K562 (cell line): ENCODE results near the gene LBH. TPM values are rescaled to one million over a fixed set of nuclear protein-coding genes. Genes with fewer than 3 reads are reported as not detected.
A peak's percentile ranks its signal among the peaks of the same experiment; 100 is the strongest.

Experiments
- CHD1 ChIP-seq: fragments of 200-600 bp; sonication (generic); IDR thresholded peaks from one replicate; pipeline ENCODE4 v1.6.1; 2012; ENCODE audit warnings: mild to moderate bottlenecking, moderate library complexity, low read length, inconsistent platforms
- CHD4 ChIP-seq: fragments of 200-600 bp; sonication (generic); IDR thresholded peaks from 3 replicates; pipeline ENCODE4 v1.6.1; 2012; ENCODE audit warnings: low read depth, mild to moderate bottlenecking, mixed read lengths, low read length, inconsistent platforms; ENCODE audit not compliant: insufficient read depth, insufficient replicate concordance, poor library complexity, severe bottlenecking
- FOSL1 ChIP-seq: fragments of 200-800 bp; sonication (Bioruptor generic); conservative IDR thresholded peaks from 2 replicates; pipeline ENCODE4 v1.6.1; 2016; ENCODE audit warnings: missing genetic modification characterization, missing compliant biosample characterization
- JUND ChIP-seq, 2 experiments: IDR thresholded peaks; 2 replicates in 1 of 2; 3 replicates in 1 of 2; pipeline ENCODE4 v1.6.1; 2011; ENCODE audit warnings: borderline replicate concordance in 2 of 2, low read depth in 2 of 2, low read length in 2 of 2, improper control_type of control experiment in 1 of 2, missing biosample characterization in 1 of 2, missing genetic modification characterization in 1 of 2, missing genetic modification reagents in 1 of 2
- KDM2B ChIP-seq: fragments of 250-450 bp; sonication (Bioruptor Pico); IDR thresholded peaks from 2 replicates; pipeline ENCODE4 v1.8.0; 2021; ENCODE audit warnings: mild to moderate bottlenecking, moderate library complexity
- LEF1 ChIP-seq: fragments of 450-650 bp; IDR thresholded peaks from 2 replicates; pipeline ENCODE4 v1.6.1; 2016; ENCODE audit warnings: mild to moderate bottlenecking
- MTA3 ChIP-seq: fragments of 450-650 bp; formaldehyde crosslinking; IDR thresholded peaks from 2 replicates; pipeline ENCODE4 v1.6.1; 2017; ENCODE audit warnings: mild to moderate bottlenecking, borderline replicate concordance
- NFIX ChIP-seq: fragments of 250-450 bp; sonication (Bioruptor Pico); IDR thresholded peaks from 2 replicates; pipeline ENCODE4 v1.4.0; 2020; ENCODE audit warnings: low read depth, mild to moderate bottlenecking, moderate library complexity
- POLR2B ChIP-seq: fragments of 450-650 bp; IDR thresholded peaks from 2 replicates; pipeline ENCODE4 v1.6.1; 2018; ENCODE audit warnings: low read depth; ENCODE audit not compliant: partially characterized antibody
- STAG1 ChIP-seq: sonication (generic); formaldehyde crosslinking; IDR thresholded peaks from 2 replicates; pipeline ENCODE4 v1.5.0; 2020; ENCODE audit warnings: missing genetic modification reagents, borderline replicate concordance
- TBP ChIP-seq: optimal IDR thresholded peaks from 2 replicates; pipeline ENCODE3; 2011; ENCODE audit warnings: low read depth, low read length, improper control_type of control experiment
- polyA plus RNA-seq, 8 experiments: library from polyadenylated mRNA; depleted of rRNA in 4 of 8; stranded (reverse) in 5 of 8; unstranded in 3 of 8; fragments of >200 nt; fragmentation: Nextera tagmentation in 2 of 8; fragmentation: Illumina TruSeq in 1 of 8; extraction: Ambion mirVana in 2 of 8; extraction: Trizol in 1 of 8; gene quantifications; 2 replicates each; pipeline versions ENCODE4 v1.2.1 to v1.2.3, GENCODE V29; 2011 to 2014; ENCODE audit warnings: inconsistent platforms in 1 of 8, missing spikeins in 1 of 8
- total RNA-seq, 7 experiments: library from RNA; depleted of rRNA in 6 of 7; stranded (reverse); fragments of >200 nt in 6 of 7; fragmentation: Illumina TruSeq in 2 of 7; extraction: Trizol in 2 of 7; gene quantifications; 2 replicates each; pipeline versions ENCODE4 v1.2.1 to v1.2.3, GENCODE V29; 2011 to 2021; ENCODE audit warnings: low replicate concordance in 1 of 7
- TF ChIP-seq, protein P1 (sequence below), 2 experiments: fragments of 450-650 bp; formaldehyde crosslinking in 1 of 2; IDR thresholded peaks; 2 replicates each; pipeline versions ENCODE4 v1.4.0 to v1.6.1; 2014 to 2020; ENCODE audit warnings: mild to moderate bottlenecking in 2 of 2, borderline replicate concordance in 1 of 2, low read depth in 1 of 2
- TF ChIP-seq, protein P2 (sequence below): fragments of 450-650 bp; formaldehyde crosslinking; IDR thresholded peaks from 2 replicates; pipeline ENCODE4 v1.4.0; 2020; ENCODE audit warnings: mild to moderate bottlenecking, moderate library complexity
- TF ChIP-seq, protein P3 (sequence below), 3 experiments: IDR thresholded peaks in 2 of 3; conservative IDR thresholded peaks in 1 of 3; 2 replicates each; pipeline ENCODE4 v1.5.1; 2011 to 2012; ENCODE audit warnings: low read length in 3 of 3, mild to moderate bottlenecking in 3 of 3, control low read depth in 2 of 3, improper control_type of control experiment in 1 of 3, inconsistent platforms in 1 of 3, low read depth in 1 of 3, mixed read lengths in 1 of 3, moderate library complexity in 1 of 3; ENCODE audit not compliant: insufficient read depth in 2 of 3

Gene LBH
- total and polyA plus RNA-seq, 9 of the 15 experiments (the other 6 are each of a cell fraction or from before 2014, with no cell fraction given): 3.1 to 13.4 (median 7.4) TPM

DNA sequence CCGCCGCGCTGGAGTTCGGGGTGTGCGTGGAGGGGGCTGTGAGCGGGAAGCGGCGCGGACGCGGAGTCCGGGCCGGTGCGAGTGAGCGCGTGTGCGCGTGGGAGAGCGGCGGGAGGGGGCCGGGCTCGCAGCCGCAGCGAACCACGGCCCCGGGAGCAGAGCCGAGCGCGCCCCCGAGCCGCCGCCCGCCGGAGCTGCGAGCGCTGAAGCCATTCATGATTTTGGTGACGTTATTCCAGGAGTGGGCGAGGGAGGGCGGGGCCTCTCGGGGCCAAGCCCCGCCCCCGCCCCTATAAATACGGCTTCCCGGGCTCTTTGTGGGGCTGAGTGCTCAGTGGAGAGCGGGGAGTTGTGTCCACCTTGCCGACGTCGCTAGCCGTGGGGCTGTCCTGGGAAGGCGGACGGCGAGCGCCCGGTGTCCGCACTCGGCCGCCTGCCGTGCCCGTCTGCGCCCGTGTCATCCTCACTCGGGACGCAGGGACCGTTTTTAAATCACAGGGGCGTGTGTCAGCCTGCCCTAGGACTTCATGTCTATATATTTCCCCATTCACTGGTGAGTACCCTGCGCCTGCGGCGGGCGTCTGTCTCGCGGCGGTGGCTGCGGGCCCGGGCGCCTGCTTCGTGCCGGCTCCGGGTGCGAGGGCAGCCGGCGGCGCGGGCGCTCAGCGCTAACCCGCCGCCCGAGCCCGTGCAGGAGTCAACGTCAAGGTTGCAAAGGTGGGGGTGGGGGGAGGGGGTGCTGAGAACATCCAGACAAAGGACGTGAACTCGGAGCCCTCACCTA lies at the start of gene LBH (continued):
- TF ChIP-seq, protein P1, sequence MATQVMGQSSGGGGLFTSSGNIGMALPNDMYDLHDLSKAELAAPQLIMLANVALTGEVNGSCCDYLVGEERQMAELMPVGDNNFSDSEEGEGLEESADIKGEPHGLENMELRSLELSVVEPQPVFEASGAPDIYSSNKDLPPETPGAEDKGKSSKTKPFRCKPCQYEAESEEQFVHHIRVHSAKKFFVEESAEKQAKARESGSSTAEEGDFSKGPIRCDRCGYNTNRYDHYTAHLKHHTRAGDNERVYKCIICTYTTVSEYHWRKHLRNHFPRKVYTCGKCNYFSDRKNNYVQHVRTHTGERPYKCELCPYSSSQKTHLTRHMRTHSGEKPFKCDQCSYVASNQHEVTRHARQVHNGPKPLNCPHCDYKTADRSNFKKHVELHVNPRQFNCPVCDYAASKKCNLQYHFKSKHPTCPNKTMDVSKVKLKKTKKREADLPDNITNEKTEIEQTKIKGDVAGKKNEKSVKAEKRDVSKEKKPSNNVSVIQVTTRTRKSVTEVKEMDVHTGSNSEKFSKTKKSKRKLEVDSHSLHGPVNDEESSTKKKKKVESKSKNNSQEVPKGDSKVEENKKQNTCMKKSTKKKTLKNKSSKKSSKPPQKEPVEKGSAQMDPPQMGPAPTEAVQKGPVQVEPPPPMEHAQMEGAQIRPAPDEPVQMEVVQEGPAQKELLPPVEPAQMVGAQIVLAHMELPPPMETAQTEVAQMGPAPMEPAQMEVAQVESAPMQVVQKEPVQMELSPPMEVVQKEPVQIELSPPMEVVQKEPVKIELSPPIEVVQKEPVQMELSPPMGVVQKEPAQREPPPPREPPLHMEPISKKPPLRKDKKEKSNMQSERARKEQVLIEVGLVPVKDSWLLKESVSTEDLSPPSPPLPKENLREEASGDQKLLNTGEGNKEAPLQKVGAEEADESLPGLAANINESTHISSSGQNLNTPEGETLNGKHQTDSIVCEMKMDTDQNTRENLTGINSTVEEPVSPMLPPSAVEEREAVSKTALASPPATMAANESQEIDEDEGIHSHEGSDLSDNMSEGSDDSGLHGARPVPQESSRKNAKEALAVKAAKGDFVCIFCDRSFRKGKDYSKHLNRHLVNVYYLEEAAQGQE (IDR thresholded peaks at IDR 0.05; ENCODE audit: borderline replicate concordance): peak; percentile 22; the same call in 1 of the 2 replicates
- TF ChIP-seq, protein P1 (CRISPR knock-in tag; IDR thresholded peaks at IDR 0.05; ENCODE audit: low read depth): no peak
- TF ChIP-seq STAG1 (CRISPR knock-in tag) (no peak), TBP (peak; percentile 99), CHD1 (peak; percentile 80), JUND (IDR thresholded peaks at IDR 0.05; ENCODE audit: borderline replicate concordance, low read depth, low read length) (peak; percentile 44; the same call in 1 of the 2 replicates), JUND (tag; IDR thresholded peaks at IDR 0.05; ENCODE audit: borderline replicate concordance, low read depth, low read length) (no peak; the same call in 2 of the 3 replicates), POLR2B (peak; percentile 91), LEF1 (no peak), MTA3 (peak; percentile 99), KDM2B (CRISPR knock-in tag) (no peak; the same call in none of the 2 replicates), NFIX (no peak), CHD4 (no peak), FOSL1 (tag) (no peak)
- TF ChIP-seq, protein P2, sequence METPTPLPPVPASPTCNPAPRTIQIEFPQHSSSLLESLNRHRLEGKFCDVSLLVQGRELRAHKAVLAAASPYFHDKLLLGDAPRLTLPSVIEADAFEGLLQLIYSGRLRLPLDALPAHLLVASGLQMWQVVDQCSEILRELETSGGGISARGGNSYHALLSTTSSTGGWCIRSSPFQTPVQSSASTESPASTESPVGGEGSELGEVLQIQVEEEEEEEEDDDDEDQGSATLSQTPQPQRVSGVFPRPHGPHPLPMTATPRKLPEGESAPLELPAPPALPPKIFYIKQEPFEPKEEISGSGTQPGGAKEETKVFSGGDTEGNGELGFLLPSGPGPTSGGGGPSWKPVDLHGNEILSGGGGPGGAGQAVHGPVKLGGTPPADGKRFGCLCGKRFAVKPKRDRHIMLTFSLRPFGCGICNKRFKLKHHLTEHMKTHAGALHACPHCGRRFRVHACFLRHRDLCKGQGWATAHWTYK (CRISPR knock-in tag): 0 out of 2 replicates have a peak, but pooled peaks have one; percentile 35
- TF ChIP-seq, protein P3, sequence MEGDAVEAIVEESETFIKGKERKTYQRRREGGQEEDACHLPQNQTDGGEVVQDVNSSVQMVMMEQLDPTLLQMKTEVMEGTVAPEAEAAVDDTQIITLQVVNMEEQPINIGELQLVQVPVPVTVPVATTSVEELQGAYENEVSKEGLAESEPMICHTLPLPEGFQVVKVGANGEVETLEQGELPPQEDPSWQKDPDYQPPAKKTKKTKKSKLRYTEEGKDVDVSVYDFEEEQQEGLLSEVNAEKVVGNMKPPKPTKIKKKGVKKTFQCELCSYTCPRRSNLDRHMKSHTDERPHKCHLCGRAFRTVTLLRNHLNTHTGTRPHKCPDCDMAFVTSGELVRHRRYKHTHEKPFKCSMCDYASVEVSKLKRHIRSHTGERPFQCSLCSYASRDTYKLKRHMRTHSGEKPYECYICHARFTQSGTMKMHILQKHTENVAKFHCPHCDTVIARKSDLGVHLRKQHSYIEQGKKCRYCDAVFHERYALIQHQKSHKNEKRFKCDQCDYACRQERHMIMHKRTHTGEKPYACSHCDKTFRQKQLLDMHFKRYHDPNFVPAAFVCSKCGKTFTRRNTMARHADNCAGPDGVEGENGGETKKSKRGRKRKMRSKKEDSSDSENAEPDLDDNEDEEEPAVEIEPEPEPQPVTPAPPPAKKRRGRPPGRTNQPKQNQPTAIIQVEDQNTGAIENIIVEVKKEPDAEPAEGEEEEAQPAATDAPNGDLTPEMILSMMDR (IDR thresholded peaks at IDR 0.05 in 2 of 3, conservative IDR thresholded peaks at IDR 0.05 in 1 of 3; ENCODE audit: insufficient read depth in 2 of 3, low read depth in 1 of 3, low read length in 3 of 3): peak in 1 of 3 experiments; percentile 27; a peak in 2 of 6 replicates
